Gastroesophageal sphincter (tissue), 3 donors: ENCODE measurements around the gene C19orf38.

Experiments used
- EP300 ChIP-seq: sonication (generic); formaldehyde crosslinking; IDR thresholded peaks from one replicate; pipeline ENCODE4 v1.6.1; 2017; ENCODE audit warnings: antibody characterized with exemption, mild to moderate bottlenecking
- POLR2A ChIP-seq, 2 donors: fragments of 450-650 bp; IDR thresholded peaks; one replicate each; pipeline ENCODE4 v1.6.1; 2017; ENCODE audit warnings: antibody characterized with exemption in 2 of 2, mild to moderate bottlenecking in 2 of 2, moderate library complexity in 1 of 2
- POLR2AphosphoS5 ChIP-seq: sonication (generic); formaldehyde crosslinking; IDR thresholded peaks from one replicate; pipeline ENCODE4 v1.6.1; 2017; ENCODE audit warnings: antibody characterized with exemption
- TF ChIP-seq, protein P1 (sequence below), 4 experiments: fragments of 200-600 bp in 2 of 4; fragments of 450-650 bp in 2 of 4; sonication (generic) in 1 of 4; IDR thresholded peaks; one replicate each; pipeline ENCODE4 v1.5.1; 2017 to 2019; ENCODE audit warnings: antibody characterized with exemption in 4 of 4, mild to moderate bottlenecking in 2 of 4, moderate library complexity in 2 of 4

DNA sequence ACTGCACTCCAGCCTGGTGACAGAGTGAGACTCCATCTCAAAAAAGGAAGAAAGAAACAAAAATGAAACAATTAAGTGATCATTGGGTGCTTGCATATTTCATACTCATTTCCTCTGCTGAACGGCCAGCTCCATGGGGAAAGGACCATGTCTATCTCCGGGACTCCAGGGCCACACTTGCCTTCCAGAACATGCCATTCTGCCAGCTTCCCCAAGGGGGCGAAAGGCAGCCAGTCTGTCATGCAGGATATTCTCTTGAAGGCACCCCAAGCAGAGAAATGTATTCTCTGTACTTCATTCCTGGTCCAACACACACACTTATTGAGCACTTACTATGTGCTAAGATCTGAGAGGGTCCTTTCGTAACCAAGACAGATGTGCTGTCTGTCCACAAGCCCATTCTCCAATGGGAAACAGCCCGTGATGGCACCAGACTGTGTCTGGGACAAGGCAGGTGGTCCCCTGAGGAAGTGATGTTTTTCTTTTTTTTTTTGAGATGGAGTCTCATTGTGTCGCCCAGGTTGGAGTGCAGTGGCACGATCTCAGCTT lies 13.0 kb downstream of the C19orf38 start:
- TF ChIP-seq POLR2A (IDR thresholded peaks at IDR 0.05) (no peak), EP300 (no peak), POLR2AphosphoS5 (no peak)
- TF ChIP-seq, protein P1, sequence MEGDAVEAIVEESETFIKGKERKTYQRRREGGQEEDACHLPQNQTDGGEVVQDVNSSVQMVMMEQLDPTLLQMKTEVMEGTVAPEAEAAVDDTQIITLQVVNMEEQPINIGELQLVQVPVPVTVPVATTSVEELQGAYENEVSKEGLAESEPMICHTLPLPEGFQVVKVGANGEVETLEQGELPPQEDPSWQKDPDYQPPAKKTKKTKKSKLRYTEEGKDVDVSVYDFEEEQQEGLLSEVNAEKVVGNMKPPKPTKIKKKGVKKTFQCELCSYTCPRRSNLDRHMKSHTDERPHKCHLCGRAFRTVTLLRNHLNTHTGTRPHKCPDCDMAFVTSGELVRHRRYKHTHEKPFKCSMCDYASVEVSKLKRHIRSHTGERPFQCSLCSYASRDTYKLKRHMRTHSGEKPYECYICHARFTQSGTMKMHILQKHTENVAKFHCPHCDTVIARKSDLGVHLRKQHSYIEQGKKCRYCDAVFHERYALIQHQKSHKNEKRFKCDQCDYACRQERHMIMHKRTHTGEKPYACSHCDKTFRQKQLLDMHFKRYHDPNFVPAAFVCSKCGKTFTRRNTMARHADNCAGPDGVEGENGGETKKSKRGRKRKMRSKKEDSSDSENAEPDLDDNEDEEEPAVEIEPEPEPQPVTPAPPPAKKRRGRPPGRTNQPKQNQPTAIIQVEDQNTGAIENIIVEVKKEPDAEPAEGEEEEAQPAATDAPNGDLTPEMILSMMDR (IDR thresholded peaks at IDR 0.05), result peak in 2 of 4 experiments; percentile 13 to 24
